GM19372 (cell line): ENCODE results near the gene MTA1.

Source experiments
- ATAC-seq: cut with Tn5 transposase; IDR thresholded peaks from one replicate; pipeline ENCODE4 v1.9.1; 2021; ENCODE audit warnings: mild to moderate bottlenecking, low read depth, moderate library complexity; ENCODE audit not compliant: unreplicated experiment

Gene MTA1

DNA sequence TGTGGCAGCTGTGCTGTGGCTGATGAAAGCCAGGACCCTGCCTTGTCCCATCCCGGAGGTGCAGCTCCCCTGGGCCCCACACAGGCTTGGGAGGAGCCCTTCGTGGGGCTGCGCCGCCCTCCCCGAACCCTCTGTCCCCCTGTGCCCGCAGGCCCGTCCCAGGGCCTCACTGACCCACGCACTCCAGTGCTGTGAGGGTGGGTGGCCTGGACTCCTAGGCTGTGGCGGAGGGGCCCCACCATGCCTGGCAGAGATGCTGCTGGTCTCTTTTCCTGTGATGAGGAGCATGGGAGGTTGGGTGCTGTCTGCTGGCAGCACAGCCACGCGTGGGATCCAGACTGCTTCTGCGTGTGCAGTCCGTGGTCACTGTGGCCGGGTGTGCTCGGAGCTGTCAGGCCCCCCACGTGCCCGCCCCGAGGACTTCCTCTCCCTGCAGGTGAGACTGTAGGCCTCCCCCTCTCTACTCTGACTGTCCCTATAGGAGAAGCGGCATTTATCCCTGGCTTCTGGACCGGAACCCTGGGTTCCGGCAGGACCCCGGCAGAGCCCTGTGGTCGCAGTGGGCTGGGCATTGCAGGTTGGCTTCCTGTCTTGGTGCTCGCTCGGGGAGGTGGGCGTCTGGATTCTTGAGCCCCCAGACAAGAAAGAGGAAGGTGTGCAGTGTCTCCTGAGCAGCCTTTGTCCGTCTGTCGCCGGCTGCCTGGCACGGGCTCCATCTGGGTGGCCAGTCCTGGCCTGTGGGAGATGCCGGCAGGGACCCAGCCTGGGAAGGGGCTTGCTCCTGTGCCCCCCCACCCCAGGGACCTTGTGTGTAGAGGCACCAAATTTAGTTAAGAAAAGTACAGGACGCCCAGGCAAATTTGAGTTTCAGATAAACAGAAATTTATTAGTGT lies 2.3 kb downstream of the MTA1 start:
- no peak for ATAC-seq

DNA sequence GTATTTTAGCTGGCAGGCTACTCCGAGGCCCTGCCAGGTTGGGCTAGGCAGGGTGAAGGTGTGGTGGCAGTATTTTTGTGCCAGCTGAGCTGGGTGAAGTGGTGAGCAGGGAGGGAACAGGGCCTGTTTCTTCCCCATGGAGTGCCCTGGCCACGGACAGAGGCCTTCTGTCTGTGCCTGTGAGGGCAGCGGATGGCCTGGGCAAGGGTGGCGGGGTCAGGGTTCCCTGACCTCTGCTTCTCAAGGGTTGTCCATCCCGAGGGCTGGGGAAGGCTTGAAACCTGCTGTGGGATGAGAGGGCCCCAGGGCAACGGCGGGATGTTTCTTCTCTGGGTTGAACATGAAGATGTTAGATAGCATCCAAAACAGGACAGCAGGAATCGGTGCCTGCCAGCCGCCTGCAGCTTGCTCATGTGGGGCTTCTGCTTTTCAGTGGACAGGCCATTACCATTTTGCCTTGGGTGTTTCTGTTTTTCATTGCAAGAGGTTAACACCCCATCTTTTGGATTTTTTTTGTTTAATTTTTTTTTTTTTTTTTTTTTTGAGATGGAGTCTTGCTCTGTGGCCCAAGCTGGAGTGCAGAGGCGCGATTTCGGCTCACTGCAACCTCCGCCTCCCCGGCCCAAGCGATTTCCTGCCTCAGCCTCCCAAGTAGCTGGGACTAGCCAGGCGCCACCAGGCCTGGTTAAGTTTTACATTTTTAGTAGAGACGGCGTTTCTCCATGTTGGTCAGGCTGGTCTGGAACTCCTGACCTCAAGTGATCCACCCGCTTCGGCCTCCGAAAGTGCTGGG lies 3.3 kb downstream of the MTA1 start:
- no peak for ATAC-seq

DNA sequence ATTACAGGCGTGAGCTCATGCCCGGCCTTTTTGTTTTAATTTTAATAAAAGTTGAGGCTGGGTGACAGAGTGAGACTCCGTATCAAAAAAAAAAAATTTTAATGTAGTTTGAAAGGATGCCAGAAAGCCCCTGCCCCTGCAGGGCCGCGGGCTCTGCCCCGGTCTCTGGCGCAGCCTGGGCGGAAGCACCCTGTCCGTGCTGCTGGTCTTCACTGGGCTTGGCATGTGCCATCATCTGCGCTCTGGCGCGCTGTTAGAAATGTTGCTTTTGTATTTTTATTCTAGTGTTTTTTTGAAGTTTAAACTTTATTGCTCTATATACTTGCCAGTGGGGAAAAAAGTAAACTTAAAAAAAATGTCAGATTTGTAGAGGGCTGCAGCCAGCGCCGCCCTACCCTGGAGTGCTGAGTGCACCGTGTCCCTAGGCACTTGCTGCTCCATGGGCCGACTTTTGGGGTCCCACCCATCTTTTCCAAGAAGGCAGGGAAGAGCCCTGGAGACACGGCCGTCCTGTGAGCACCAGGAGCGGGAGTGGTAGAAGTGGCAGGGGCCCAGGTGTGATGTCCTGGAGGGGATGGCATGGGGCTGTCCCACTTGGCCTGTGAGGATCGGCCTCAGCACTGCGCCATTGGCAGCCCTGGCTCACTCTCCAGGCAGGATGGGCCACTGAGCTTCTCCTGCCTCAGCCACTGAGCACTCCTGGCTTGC lies 4.0 kb downstream of the MTA1 start:
- ATAC-seq, result no peak

- no peak for ATAC-seq
Measured at GRCh38 chr14:105424861-105425260, 5.2 kb downstream of the MTA1 start.

DNA sequence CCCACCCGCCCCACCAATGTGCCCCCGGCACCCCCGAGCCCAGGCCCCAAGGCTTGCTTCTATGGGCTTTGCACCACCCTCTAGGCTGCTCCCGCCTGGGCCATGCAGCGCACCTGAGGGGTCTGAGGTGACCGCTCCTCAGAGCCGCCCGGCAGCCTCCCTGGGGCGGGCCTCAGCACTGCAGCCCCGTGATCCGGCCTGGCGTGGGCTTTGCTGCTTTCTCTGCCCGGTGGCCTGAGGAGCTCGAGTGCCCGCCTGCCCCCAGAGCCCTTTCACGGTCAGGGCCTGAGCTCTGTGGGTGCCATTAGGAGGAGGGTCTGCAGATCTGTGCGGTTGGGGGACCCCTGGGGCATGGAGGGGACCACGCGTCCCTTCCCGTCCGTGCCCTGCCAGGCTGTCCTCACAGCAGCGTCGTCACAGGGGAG lies 6.2 kb downstream of the MTA1 start:
- no peak for ATAC-seq

- ATAC-seq, result no peak
Measured at GRCh38 chr14:105426416-105427130, 6.9 kb downstream of the MTA1 start.

DNA sequence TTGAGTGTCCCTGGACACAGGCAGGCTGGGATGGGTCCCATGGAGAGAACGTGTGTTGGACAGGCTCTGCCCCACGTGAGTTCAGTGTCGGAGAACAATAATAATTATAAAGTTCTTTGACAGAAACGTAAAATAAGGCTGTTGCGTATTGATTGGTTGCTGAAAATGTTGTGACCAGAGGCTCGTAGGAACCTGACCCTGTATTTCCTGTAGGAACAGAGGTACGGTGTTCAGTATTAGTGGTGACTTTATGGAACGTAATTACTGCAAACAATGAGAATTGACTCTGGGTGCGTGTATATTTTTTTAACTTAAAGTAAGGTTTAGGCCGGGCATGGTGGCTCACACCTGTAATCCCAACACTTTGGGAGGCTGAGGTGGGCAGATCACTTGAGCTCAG lies 7.8 kb downstream of the MTA1 start:
- no peak for ATAC-seq

DNA sequence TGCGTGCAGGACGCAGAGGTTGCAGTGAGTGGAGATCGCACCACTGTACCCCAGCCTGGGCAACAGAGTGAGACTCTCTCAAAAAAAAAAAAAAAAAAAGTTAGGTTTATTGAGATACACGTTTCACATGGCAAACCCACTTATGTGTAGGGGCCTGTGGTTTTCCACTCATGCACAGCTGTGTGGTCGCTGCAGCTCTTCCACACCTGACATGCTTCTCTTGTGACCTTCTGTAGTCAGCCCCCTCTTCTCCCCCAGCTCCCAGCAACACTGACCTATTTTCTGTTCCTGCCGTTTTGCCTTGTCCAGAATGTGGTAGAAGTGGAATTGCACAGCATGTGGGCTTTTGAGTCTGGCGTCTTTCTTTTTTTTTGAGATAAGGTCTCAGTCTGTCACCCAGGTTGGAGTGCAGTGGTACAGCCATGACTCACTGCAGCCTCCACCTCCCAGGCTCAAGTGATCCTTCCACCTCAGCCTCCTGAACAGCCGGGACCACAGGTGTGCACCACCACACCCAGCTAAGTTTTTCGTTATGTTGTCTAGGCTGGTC lies 8.4 kb downstream of the MTA1 start:
- ATAC-seq, result no peak

GRCh38 chr14:105430042-105430441 lies 10.4 kb downstream of the MTA1 start:
- no peak for ATAC-seq

GRCh38 chr14:105430565-105430964 lies 10.9 kb downstream of the MTA1 start:
- no peak for ATAC-seq

- ATAC-seq, result no peak
Measured at GRCh38 chr14:105431256-105431655, 11.6 kb downstream of the MTA1 start.

DNA sequence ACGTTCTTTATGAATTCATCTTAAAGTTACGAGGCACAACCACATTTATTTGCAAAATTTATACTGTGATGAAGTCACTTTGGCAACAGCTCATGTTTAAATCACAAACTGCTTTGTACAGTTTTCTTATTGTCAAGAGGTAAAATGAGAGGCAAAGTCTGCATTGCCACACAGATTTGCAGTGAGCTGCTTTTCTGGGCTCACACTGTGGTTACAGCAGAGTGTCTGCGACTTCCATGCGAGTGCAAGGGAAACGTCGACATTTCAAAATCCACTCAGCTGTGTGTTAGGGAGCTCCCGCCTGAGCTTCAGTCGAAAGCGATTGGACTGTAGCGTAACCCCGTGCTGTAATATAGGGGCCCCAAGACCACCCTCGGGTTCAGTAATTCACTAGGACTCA lies 13.0 kb downstream of the MTA1 start:
- ATAC-seq, result no peak

- ATAC-seq, result no peak
Measured at GRCh38 chr14:105433161-105433605, 13.6 kb downstream of the MTA1 start.

DNA sequence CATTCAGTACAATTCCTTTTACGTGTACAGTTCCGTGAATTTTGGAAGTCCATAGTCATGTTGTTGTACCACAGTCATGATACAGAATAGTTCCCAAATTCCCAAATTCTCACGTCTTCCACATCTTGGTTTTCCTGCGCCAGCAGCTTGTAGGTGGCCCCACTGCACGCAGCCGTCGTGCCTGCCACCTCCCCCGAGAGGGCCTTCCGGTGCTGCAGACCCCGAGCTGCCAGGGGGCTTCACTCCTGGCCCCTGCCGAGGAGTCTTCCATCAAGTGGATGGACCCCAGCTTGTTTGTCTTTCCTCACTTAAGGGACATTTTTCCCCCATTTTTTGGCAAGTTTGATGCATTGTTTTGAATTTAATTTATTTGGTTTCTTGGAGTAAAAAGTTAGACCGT lies 16.8 kb downstream of the MTA1 start:
- no peak for ATAC-seq

- no peak for ATAC-seq
Measured at GRCh38 chr14:105436891-105437722, 17.5 kb downstream of the MTA1 start.

GRCh38 chr14:105437723-105438500 lies 18.3 kb downstream of the MTA1 start:
- ATAC-seq, result no peak

DNA sequence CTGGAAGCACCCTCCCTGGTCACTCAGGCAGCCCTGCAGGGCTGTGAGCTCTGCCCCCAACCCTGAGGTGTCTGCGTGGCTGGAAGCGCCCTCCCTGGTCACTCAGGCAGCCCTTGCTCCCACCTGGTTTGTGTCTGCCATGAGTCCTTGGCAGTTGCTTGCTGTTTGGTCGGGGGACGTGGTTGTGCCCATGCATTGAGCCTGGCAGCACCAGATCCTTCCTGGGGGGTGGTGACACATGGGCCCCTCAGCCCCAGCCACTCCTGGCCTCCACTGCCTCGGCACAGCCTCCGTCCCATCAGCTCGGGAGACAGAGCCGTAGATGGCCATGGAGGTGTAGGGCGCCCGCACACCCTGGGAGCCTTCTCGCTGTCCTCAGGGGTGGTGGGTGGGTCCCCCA lies 19.6 kb downstream of the MTA1 start:
- ATAC-seq, result no peak
